PC-9 (cell line): ENCODE results near the gene OR11A1.

ENCODE experiments used
- CTCF ChIP-seq: fragments of 200-600 bp; sonication (generic); conservative IDR thresholded peaks from 2 replicates; pipeline ENCODE4 v1.6.1; 2017; ENCODE audit warnings: mixed run types, antibody characterized with exemption, mild to moderate bottlenecking, moderate library complexity
- EZH2 ChIP-seq: fragments of 200-600 bp; sonication (generic); IDR thresholded peaks from 2 replicates; pipeline ENCODE4 v1.8.0; 2017; ENCODE audit warnings: antibody characterized with exemption, low read depth

GRCh38 chr6:29502597-29502996 is 45.7 kb upstream of the OR11A1 start:
- no peak for TF ChIP-seq CTCF
- TF ChIP-seq EZH2 = no peak
